GM06990 (cell line): Measurements from ENCODE around the gene CNTNAP2.

Experiments
- DNase-seq: peaks from one replicate; pipeline ENCODE4 v3.0.0-alpha.2; 2011; ENCODE audit not compliant: insufficient read length; ENCODE audit errors: extremely low read depth
- H3K27me3 ChIP-seq: replicated peaks from 2 replicates; pipeline ENCODE4 v1.6.0; 2011; ENCODE audit warnings: low read length; ENCODE audit not compliant: control insufficient read depth, insufficient read depth
- H3K36me3 ChIP-seq: 2 replicates; pipeline ENCODE4 v1.5.1; 2011; ENCODE audit warnings: low read length; ENCODE audit not compliant: control insufficient read depth, insufficient read depth
- H3K4me3 ChIP-seq: replicated peaks from 2 replicates; pipeline ENCODE4 v1.5.1; 2011; ENCODE audit warnings: low read depth, mild to moderate bottlenecking, control low read depth, low read length
- TF ChIP-seq, protein P1 (sequence below): IDR thresholded peaks from 2 replicates; pipeline ENCODE4 v1.5.1; 2011; ENCODE audit warnings: low read length, control low read depth, mild to moderate bottlenecking, inconsistent platforms; ENCODE audit not compliant: insufficient read depth, poor library complexity, severe bottlenecking

CNTNAP2 gene

DNA sequence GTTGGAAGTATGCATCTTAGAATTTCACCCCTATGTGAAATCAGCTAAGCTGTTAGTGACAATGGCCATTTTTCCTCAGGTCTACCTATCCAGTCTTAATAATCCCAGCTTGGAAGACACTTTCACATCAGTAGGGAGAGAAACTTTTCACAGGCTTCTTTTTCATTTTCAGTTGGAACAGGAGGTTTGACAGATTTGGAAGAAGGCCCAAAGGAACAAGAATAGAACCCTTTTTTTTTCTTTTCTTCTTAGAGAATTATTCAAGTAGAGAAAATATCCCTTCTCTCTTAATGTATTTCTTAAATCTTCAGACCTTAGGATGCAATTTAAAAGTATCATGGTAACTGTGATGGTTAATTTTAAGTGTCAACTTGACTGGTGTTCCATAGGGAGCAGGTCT, 2063.5 kb downstream of the CNTNAP2 start:
- no peak overlapping the region for H3K4me3 ChIP-seq
- H3K27me3 ChIP-seq = no peaks in the 10 kb centered on the region
- DNase-seq = no peak
- TF ChIP-seq, protein P1, sequence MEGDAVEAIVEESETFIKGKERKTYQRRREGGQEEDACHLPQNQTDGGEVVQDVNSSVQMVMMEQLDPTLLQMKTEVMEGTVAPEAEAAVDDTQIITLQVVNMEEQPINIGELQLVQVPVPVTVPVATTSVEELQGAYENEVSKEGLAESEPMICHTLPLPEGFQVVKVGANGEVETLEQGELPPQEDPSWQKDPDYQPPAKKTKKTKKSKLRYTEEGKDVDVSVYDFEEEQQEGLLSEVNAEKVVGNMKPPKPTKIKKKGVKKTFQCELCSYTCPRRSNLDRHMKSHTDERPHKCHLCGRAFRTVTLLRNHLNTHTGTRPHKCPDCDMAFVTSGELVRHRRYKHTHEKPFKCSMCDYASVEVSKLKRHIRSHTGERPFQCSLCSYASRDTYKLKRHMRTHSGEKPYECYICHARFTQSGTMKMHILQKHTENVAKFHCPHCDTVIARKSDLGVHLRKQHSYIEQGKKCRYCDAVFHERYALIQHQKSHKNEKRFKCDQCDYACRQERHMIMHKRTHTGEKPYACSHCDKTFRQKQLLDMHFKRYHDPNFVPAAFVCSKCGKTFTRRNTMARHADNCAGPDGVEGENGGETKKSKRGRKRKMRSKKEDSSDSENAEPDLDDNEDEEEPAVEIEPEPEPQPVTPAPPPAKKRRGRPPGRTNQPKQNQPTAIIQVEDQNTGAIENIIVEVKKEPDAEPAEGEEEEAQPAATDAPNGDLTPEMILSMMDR = no peak
- H3K36me3 ChIP-seq = no peaks in the 10 kb centered on the region

GRCh38 chr7:148182264-148182663, 2065.7 kb downstream of the CNTNAP2 start:
- DNase-seq = no peak
- Histone ChIP-seq H3K36me3 (no peaks in the 10 kb centered on the region), H3K4me3 (no peak overlapping the region), H3K27me3 (no peaks in the 10 kb centered on the region)
- TF ChIP-seq, protein P1 = no peak

DNA sequence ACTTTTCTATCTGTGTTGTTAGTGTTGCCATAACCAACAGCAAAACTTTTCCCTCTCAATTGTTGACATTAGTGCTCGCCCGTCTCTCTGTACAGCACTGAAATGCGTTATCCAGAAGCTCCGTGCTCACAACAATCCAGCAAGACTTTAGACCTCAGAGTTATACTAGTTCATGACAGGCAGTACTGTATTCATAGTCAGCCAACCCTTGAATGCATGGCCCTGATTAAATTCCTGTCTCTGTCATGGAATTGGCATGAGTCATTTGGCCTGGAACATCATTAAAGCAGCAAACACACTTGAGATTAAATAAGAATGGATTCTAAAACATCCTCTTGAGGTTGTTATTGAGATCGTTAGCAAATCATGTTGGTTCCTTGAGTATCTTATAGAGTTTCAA, 2068.4 kb downstream of the CNTNAP2 start:
- Histone ChIP-seq H3K36me3 (no peaks in the 10 kb centered on the region), H3K4me3 (no peak overlapping the region), H3K27me3 (no peaks in the 10 kb centered on the region)
- no peak for DNase-seq
- TF ChIP-seq, protein P1 = no peak

DNA sequence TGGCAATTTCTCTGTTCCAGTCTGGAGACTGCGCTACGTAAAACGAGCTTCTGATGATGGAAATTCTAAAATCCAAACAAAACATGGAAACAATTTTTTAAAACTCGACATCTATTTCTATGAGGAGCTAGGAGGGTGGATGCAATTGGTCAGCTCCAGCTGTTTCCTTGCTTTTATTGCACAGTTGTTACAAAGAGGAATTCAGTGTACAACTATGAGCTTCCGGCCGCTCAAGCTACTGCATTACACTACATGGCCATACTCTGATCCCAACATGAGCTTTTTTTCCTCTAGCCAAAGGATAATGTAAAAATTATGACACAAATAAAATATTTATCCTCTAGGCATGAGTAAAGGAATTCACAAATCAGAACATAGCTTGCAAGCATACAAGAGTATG, 2070.9 kb downstream of the CNTNAP2 start:
- Histone ChIP-seq H3K4me3 (no peak overlapping the region), H3K27me3 (no peaks in the 10 kb centered on the region), H3K36me3 (no peaks in the 10 kb centered on the region)
- no peak for DNase-seq
- TF ChIP-seq, protein P1 = no peak

- Histone ChIP-seq H3K4me3 (no peak overlapping the region), H3K36me3 (no peaks in the 10 kb centered on the region), H3K27me3 (no peaks in the 10 kb centered on the region)
- TF ChIP-seq, protein P1 = no peak
- DNase-seq = no peak
Measured at GRCh38 chr7:148191391-148192065, 2074.9 kb downstream of the CNTNAP2 start.

- no peaks in the 10 kb centered on the region for H3K27me3 ChIP-seq
- no peaks in the 10 kb centered on the region for H3K36me3 ChIP-seq
- H3K4me3 ChIP-seq = no peak overlapping the region
- TF ChIP-seq, protein P1 = no peak
- DNase-seq = no peak
Measured at GRCh38 chr7:148192491-148192890, 2075.9 kb downstream of the CNTNAP2 start.
